Hepatocyte (in vitro differentiated cells): ENCODE results near the gene ABR.

ENCODE experiments used
- EZH2 ChIP-seq: fragments of 200-600 bp; sonication (generic); IDR thresholded peaks from 2 replicates; pipeline ENCODE4 v1.6.1; 2016; ENCODE audit warnings: antibody characterized with exemption, mild to moderate bottlenecking, borderline replicate concordance
- EZH2phosphoT487 ChIP-seq: fragments of 200-600 bp; sonication (generic); IDR thresholded peaks from one replicate; pipeline ENCODE4 v1.6.1; 2018; ENCODE audit warnings: antibody characterized with exemption, mild to moderate bottlenecking, low read depth, moderate library complexity; ENCODE audit not compliant: unreplicated experiment, severe bottlenecking
- TF ChIP-seq, protein P1 (sequence below): fragments of 200-600 bp; sonication (generic); IDR thresholded peaks from 2 replicates; pipeline ENCODE4 v1.5.1; 2016; ENCODE audit warnings: antibody characterized with exemption, mild to moderate bottlenecking; ENCODE audit not compliant: poor library complexity

GRCh38 chr17:1153795-1154546, 25.8 kb downstream of the ABR start:
- TF ChIP-seq, protein P1, sequence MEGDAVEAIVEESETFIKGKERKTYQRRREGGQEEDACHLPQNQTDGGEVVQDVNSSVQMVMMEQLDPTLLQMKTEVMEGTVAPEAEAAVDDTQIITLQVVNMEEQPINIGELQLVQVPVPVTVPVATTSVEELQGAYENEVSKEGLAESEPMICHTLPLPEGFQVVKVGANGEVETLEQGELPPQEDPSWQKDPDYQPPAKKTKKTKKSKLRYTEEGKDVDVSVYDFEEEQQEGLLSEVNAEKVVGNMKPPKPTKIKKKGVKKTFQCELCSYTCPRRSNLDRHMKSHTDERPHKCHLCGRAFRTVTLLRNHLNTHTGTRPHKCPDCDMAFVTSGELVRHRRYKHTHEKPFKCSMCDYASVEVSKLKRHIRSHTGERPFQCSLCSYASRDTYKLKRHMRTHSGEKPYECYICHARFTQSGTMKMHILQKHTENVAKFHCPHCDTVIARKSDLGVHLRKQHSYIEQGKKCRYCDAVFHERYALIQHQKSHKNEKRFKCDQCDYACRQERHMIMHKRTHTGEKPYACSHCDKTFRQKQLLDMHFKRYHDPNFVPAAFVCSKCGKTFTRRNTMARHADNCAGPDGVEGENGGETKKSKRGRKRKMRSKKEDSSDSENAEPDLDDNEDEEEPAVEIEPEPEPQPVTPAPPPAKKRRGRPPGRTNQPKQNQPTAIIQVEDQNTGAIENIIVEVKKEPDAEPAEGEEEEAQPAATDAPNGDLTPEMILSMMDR, result no peak
- TF ChIP-seq EZH2 (no peak), EZH2phosphoT487 (no peak)
